PC-3 (cell line): ENCODE measurements around the gene C12orf75. TPM values are rescaled to one million over a fixed set of nuclear protein-coding genes. Genes with fewer than 3 reads are reported as not detected.
"Not testable (repeated sequence)": the region's sequence is repeated elsewhere in the genome, so short reads cannot be mapped to it uniquely, and the experiment has no call there.

Experiments used
- ATAC-seq: fragments of 200-7000 bp; cut with Tn5 transposase; 2 replicates; pipeline ENCODE4 v1.9.1; 2020; ENCODE audit warnings: mild to moderate bottlenecking, moderate library complexity
- BruUV-seq: library from RNA; stranded (reverse); fragments of 400-500 nt; replicated peaks from 2 replicates; lab custom pipeline; 2021; lab: Mats Ljungman, UMichigan
- CTCF ChIA-PET: fragments of 300-600 bp; sonication (Branson Sonifier 250); formaldehyde crosslinking; loops from one replicate; lab custom pipeline; 2022; ENCODE audit warnings: antibody characterized with exemption; lab: Charles Lee
- POLR2A ChIA-PET: fragments of 300-600 bp; sonication (Branson Sonifier 250); formaldehyde crosslinking; loops from one replicate; lab custom pipeline; 2022; ENCODE audit warnings: antibody characterized with exemption; ENCODE audit not compliant: unreplicated experiment; lab: Charles Lee
- DNase-seq: peaks from one replicate; pipeline ENCODE4 v3.0.0-alpha.2; 2015
- H2AFZ ChIP-seq: fragments of 300-600 bp; sonication (generic); 2 replicates; pipeline ENCODE4 v1.6.0; 2016; ENCODE audit warnings: antibody characterized with exemption, low read length
- H3F3A ChIP-seq: fragments of 300-600 bp; sonication (generic); one replicate; pipeline ENCODE4 v1.6.0; 2017; ENCODE audit warnings: antibody characterized with exemption, low read length, control low read depth, mild to moderate bottlenecking; ENCODE audit not compliant: unreplicated experiment
- H3K27ac ChIP-seq: fragments of 300-600 bp; sonication (generic); 2 replicates; pipeline ENCODE4 v1.5.1; 2016; ENCODE audit warnings: mild to moderate bottlenecking, low read length
- H3K27me3 ChIP-seq: fragments of 300-600 bp; sonication (generic); 2 replicates; pipeline ENCODE4 v1.6.1; 2016; ENCODE audit warnings: low read length, mixed read lengths
- H3K36me3 ChIP-seq: fragments of 300-600 bp; sonication (generic); 2 replicates; pipeline ENCODE4 v1.6.1; 2016; ENCODE audit warnings: low read depth, mixed run types, low read length, mixed read lengths
- H3K4me1 ChIP-seq: fragments of 300-600 bp; sonication (generic); 2 replicates; pipeline ENCODE4 v1.5.1; 2016; ENCODE audit warnings: low read length; ENCODE audit not compliant: insufficient read depth
- H3K4me2 ChIP-seq: fragments of 300-600 bp; sonication (generic); 2 replicates; pipeline ENCODE4 v1.6.0; 2016; ENCODE audit warnings: low read length
- H3K4me3 ChIP-seq: fragments of 300-600 bp; sonication (generic); 2 replicates; pipeline ENCODE4 v1.5.1; 2016; ENCODE audit warnings: mild to moderate bottlenecking, low read length, mixed read lengths
- H3K79me2 ChIP-seq: fragments of 300-600 bp; sonication (generic); 2 replicates; pipeline ENCODE4 v1.6.1; 2017; ENCODE audit warnings: low read length, mixed read lengths
- H3K9ac ChIP-seq: fragments of 300-600 bp; sonication (generic); 2 replicates; pipeline ENCODE4 v1.6.0; 2016; ENCODE audit warnings: mild to moderate bottlenecking, low read length
- H3K9me2 ChIP-seq: fragments of 300-600 bp; sonication (generic); replicated peaks from 2 replicates; pipeline ENCODE4 v1.6.1; 2016; ENCODE audit warnings: mixed run types, low read length, mixed read lengths
- H3K9me3 ChIP-seq: fragments of 300-600 bp; sonication (generic); 2 replicates; pipeline ENCODE4 v1.6.1; 2016; ENCODE audit warnings: low read length, mixed read lengths
- H4K20me1 ChIP-seq: fragments of 300-600 bp; sonication (generic); 2 replicates; pipeline ENCODE4 v1.6.1; 2016; ENCODE audit warnings: low read length, mixed read lengths
- CTCF ChIP-seq: fragments of 300-600 bp; sonication (generic); conservative IDR thresholded peaks from 2 replicates; pipeline ENCODE4 v1.5.1; 2017; ENCODE audit warnings: antibody characterized with exemption, low read depth, mild to moderate bottlenecking, low read length
- EZH2 ChIP-seq: fragments of 300-600 bp; sonication (generic); IDR thresholded peaks from one replicate; pipeline ENCODE4 v1.6.1; 2017; ENCODE audit warnings: antibody characterized with exemption, mild to moderate bottlenecking, low read length; ENCODE audit not compliant: unreplicated experiment
- EZH2phosphoT487 ChIP-seq: fragments of 300-600 bp; sonication (generic); IDR thresholded peaks from 2 replicates; pipeline ENCODE4 v1.6.1; 2018; ENCODE audit warnings: mild to moderate bottlenecking, antibody characterized with exemption, low read length, borderline replicate concordance
- intact Hi-C: fragments of 100-400 bp; cut with micrococcal nuclease; formaldehyde crosslinking; loops from 2 replicates; pipeline ENCODE4 v1.9.0; 2023
- total RNA-seq: library from RNA; depleted of rRNA; stranded (reverse); fragments of >200 nt; gene quantifications from 2 replicates; pipeline ENCODE4 v1.2.3, GENCODE V29; 2014

C12orf75 gene
- total RNA-seq, 1 experiment from 2014 or later = 144 TPM

GRCh38 chr12:105403095-105403494 lies 72.6 kb downstream of the C12orf75 start:
- Histone ChIP-seq H4K20me1 (no peaks in the 10 kb centered on the region), H3K27ac (no peak overlapping the region), H3K79me2 (no peaks in the 10 kb centered on the region), H3K9me3 (no peaks in the 10 kb centered on the region), H3K9ac (no peak overlapping the region), H3K27me3 (no peaks in the 10 kb centered on the region), H3K36me3 (no peaks in the 10 kb centered on the region), H2AFZ (no peak overlapping the region), H3K9me2 (no peaks in the 10 kb centered on the region), H3F3A (no peaks in the 10 kb centered on the region), H3K4me1 (peaks cover 18% of the 10 kb centered on the region), H3K4me2 (no peak overlapping the region), H3K4me3 (no peak overlapping the region)
- intact Hi-C loops = loop anchor here (5.0 to 10.0 kb wide), 3 partner anchors 734 to 1369 kb away; partner anchors contain the start of genes NUAK1 and RIC8B
- no peak for DNase-seq
- no TSS peak for BruUV-seq
- TF ChIP-seq CTCF (no peak), EZH2phosphoT487 (no peak), EZH2 (no peak)
- ChIA-PET POLR2A (no interaction called here), CTCF (no interaction called here)
- ATAC-seq = no peak

- BruUV-seq, ATAC-seq, H3K9me3 ChIP-seq, H3K79me2 ChIP-seq, H3K27ac ChIP-seq, H3K36me3 ChIP-seq, H3K9me2 ChIP-seq, H3K9ac ChIP-seq, CTCF ChIA-PET, H3F3A ChIP-seq, H3K27me3 ChIP-seq, H3K4me2 ChIP-seq, H3K4me3 ChIP-seq, H2AFZ ChIP-seq, DNase-seq, H4K20me1 ChIP-seq: not testable (repeated sequence)
- H3K4me1 ChIP-seq = peaks cover 18% of the 10 kb centered on the region
- intact Hi-C loops = loop anchor here (5.0 to 10.0 kb wide), 3 partner anchors 733 to 1368 kb away; partner anchors contain the start of genes NUAK1 and RIC8B
- POLR2A ChIA-PET = interaction anchor here (0.5 kb wide), 1 partner anchor 1570 kb away, joined by 9 read pairs; no protein-coding TSS in a partner anchor
Observed at GRCh38 chr12:105404134-105404533, 73.6 kb downstream of the C12orf75 start.

- H3F3A ChIP-seq = no peaks in the 10 kb centered on the region
- ATAC-seq (no peak), DNase-seq (no peak)
- TF ChIP-seq EZH2phosphoT487 (no peak), EZH2 (no peak), CTCF (no peak)
- H2AFZ ChIP-seq = no peak overlapping the region
- H3K36me3 ChIP-seq = no peaks in the 10 kb centered on the region
- H3K79me2 ChIP-seq = no peaks in the 10 kb centered on the region
- peaks cover 8% of the 10 kb centered on the region for H3K4me1 ChIP-seq
- H3K9ac ChIP-seq = no peak overlapping the region
- no peak overlapping the region for H3K4me3 ChIP-seq
- no peaks in the 10 kb centered on the region for H3K27me3 ChIP-seq
- POLR2A ChIA-PET = no interaction called here
- H4K20me1 ChIP-seq = no peaks in the 10 kb centered on the region
- no peaks in the 10 kb centered on the region for H3K9me3 ChIP-seq
- CTCF ChIA-PET = no interaction called here
- no peaks in the 10 kb centered on the region for H3K9me2 ChIP-seq
- no peak overlapping the region for H3K4me2 ChIP-seq
- H3K27ac ChIP-seq = no peak overlapping the region
- intact Hi-C loops = loop anchor here (10.0 kb wide), 1 partner anchor 878 kb away; no protein-coding TSS in a partner anchor
- no TSS peak for BruUV-seq
Observed at GRCh38 chr12:105406497-105406896, 76.0 kb downstream of the C12orf75 start.
